GM21360 (cell line): Measurements from ENCODE around the gene STAC2.

Experiments
- ATAC-seq: cut with Tn5 transposase; IDR thresholded peaks from one replicate; pipeline ENCODE4 v1.9.1; 2021; ENCODE audit warnings: mild to moderate bottlenecking, moderate library complexity; ENCODE audit not compliant: unreplicated experiment

STAC2 gene

DNA sequence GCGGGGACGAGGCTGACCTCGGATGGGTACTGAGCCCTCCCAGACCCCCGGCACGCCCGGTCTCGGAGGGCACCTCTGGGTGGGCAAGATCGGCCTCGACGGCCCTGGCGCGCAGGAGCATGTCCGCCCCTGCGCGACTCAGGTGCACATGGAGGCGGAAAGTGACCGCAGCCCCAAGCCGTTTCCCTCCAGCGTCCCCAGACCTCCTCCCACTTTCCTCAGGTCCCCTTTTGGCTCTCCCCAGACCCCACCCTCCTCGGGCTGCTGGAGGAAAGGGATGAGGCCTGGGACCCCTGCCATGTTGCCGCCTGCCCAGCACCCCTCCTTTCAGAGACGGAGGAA, 15.7 kb downstream of the STAC2 start:
- no peak for ATAC-seq

DNA sequence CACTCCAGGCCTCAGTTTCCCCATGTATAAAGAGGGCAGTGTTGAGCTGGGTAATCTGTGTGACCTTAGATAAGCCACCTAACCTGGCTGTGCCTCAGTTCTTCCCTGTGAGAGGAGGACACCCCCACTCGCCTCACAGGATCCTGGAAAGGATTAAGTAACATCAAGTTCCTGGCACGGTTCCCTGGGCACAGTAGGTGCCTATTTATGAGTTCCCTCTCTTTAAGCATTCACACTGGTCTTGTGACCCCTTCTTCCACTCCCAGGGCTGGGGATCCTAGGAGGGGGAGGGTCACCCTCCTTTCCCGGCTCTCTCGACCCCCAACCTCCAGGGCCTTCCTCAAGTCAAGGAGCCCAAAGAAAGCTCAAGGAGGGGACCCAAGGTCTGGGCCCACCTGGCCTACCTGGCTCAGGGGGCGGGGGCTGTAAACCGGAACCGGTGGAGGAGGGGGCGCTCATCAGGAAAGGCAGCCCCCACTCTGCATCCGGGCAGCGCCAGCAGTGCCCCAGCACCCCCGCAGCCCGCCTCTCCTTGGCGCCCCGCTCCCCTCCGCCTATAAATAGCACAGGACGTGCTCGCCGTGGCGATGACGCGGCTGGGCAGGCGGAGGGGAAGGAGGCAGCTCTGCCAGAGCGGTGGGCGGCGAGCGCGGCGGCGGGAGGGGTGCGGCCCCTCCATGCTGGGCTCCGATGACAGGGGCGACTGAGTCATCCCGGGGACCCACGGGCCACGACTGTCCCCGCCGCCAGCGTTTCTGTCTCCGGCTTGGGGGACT, 16.2 kb downstream of the STAC2 start:
- peak; percentile 38 for ATAC-seq

DNA sequence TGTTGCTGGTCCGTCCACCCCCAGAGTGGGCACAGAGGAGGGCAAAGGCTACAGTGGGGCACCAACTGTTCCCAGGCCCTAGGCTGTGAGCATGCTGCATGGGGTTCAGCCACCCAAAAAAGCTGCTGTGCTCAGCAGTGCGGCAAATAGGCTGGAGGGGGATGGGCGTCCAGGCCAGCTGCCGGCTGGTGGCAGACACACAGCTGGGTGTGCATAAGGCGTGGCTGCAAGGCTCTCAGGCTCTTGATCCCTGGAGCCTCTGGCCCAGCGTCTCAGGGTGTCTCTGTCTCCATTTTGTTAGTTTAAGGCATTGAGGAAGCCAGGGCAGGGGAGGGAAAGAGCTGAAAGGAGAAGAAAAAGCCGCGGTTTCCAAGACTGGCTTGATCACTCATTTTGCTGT, 16.9 kb downstream of the STAC2 start:
- peak; percentile 45 for ATAC-seq

DNA sequence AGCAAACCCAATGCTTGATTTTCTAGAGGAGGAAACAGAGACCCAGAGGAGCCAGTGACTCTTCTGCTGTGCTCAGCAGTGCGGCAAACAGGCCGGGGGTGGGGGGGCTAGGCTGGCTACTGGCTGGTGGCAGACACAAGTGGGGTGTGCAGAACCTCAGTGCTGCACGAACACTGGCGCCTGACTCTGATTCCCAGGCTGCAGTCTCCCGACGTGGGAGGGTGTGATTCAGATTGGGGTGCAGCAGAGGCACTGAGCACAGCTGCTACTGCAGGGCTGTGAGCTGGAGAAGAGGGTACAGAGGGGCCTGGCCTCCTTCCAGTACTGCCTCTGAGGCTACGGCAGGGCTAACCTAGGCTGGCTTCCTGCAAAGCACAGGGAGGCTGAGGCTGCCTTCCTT, 17.6 kb downstream of the STAC2 start:
- ATAC-seq = no peak

GRCh38 chr17:39205112-39205526, 20.6 kb downstream of the STAC2 start:
- no peak for ATAC-seq

DNA sequence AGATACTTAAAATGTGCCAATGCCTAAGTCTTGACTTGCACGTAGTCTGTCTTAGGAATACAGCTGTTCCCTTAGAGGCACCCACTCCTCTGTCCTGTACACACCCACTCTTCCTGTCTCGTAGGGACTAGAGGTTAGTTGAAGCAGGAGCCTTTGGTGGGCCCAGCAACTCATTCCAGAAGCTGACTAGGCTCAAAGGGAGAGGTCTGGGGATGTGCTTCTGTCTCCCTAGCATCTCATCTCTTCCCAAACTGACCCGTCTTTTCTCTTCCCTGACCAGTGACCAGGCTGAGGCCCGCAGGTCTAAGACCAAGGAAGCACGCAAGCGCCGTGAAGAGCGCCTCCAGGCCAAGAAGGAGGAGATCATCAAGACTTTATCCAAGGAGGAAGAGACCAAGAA, 21.5 kb downstream of the STAC2 start:
- ATAC-seq = no peak

DNA sequence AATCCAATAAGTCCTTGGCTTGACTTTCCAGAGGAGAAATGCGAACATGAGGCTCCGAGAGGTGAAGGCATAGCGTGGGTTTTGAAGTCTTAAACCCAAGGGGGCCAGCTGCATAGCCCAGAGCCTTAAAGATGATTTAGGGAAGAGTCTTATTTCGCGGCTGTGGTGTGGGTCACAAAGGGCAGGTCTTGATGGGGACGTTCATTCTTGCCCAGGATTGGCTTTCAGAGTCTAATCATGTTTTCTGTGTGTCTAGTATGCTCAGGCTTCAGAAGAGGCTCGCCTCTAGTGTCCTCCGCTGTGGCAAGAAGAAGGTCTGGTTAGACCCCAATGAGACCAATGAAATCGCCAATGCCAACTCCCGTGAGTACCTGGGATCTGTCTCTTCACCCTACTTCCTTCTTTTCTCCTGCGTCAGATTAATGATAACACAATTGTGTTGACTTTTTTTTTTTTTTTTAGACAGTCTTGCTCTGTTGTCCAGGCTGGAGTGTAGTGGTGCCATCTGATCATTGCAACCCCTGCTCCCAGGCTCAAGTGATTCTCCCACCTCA, 24.7 kb downstream of the STAC2 start:
- no peak for ATAC-seq

DNA sequence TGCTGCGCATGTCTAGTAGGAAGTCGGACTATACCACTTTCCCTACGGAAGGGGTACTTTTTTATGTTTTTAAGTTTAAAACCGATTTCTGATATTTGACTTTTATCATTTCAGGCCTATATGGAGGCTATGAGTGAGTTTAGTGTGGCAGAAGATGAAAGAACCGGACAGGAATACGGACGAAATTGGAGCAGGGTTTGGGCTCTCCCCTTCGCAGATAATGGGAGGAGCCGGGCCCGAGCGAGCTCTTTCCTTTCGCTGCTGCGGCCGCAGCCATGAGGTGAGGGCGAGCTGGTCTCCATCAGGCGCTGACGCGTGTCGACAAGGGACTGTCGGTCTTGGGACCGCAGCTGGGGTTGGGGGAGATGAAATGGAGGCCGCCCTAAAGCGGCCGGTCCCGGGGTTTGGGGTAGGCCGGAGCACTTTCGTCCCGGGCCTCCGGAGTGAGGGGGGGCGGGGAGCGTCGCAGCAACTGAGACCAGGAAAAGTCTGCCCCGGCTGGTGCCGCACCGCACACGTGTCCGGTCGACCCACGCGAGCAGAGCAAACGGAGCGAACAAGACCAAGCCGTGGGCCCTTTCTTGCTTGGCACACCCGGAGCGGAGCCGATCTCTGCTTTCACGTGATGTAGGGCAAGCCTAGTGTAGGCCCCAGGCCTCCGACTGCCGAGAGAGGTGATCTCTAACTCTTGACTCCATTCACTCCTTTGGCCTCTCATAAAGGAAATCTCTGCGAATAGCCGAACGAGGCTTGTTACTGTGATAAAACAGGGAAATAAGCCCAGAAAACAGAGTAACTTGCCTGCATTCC, 25.5 kb downstream of the STAC2 start, which contains the start of gene RPL19:
Gene RPL19 (plus strand): TSS at position 214 of the 810 bp plus-strand sequence. CDS start 62 bp downstream, at position 276.
- ATAC-seq = peak; percentile 47

GRCh38 chr17:39199820-39200069, 26.0 kb downstream of the STAC2 start:
- peak; percentile 53 for ATAC-seq

GRCh38 chr17:39198186-39198566, 27.6 kb downstream of the STAC2 start:
- no peak for ATAC-seq

GRCh38 chr17:39197380-39198185, 28.2 kb downstream of the STAC2 start, which contains the start of gene CACNB1:
Gene CACNB1, minus strand, starts transcription at chr17:39197669. Its CDS starts 174 bp downstream, at chr17:39197495.
- ATAC-seq = no peak

- no peak for ATAC-seq
Observed at GRCh38 chr17:39196808-39197291, 28.9 kb downstream of the STAC2 start.

- ATAC-seq = no peak
Observed at GRCh38 chr17:39196241-39196807, 29.4 kb downstream of the STAC2 start.

DNA sequence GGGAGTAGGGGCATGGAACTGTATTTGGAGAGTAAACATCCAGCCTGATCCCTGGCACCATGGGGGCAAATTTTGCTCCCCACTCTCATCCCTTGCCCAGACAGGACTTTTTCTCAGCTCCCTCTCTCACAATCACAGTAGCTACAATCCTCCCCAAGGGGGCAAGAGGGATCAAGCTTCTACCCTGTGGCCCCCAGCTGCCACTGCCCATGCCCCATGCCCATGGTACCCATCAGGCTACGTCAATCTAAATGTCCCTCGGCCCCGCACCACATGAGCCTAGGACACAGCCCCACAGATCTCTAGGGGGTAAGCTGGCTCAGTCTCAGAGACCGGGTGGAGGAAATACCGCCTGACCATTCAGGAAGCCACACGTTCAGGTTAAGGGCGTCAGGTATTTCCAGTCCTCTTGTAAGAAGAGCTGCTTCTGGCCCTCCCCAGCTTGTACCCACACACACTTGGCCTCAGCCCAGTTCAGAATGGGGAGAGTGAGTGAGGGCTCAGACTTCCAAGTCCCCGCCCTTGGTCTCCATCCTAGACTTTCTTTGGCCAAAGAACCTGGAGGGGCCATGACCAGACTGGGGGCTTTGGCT, 30.1 kb downstream of the STAC2 start:
- no peak for ATAC-seq

DNA sequence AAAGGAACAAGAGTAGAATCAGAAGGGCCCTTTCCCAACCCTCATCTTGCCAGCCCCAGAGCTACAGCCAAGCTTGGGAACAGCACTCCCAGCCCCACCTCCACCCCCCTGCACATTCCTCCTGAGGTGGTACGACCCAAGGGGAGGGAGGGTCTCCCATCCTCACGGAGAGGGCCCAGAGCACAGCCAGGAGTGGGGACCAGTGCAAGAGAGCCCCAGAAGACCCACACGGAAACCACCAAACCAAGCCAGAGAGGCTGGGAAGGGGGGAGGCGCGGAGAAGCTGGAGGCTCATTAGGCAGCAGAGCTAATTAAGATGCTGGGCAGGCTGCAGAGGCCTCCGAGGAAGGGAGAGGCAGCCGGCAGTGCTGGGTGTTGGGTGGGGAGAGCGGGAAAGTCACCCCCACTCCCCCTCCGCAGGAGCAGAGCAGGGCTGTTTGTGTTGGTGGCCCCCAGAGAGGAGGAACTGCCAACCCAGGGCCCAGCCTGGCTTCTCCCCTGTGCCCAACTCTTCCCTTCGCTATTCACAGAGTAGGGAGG, 30.7 kb downstream of the STAC2 start:
- ATAC-seq = no peak

GRCh38 chr17:39194089-39194984, 31.4 kb downstream of the STAC2 start:
- no peak for ATAC-seq

- ATAC-seq = no peak
Observed at GRCh38 chr17:39193346-39193745, 32.4 kb downstream of the STAC2 start.

DNA sequence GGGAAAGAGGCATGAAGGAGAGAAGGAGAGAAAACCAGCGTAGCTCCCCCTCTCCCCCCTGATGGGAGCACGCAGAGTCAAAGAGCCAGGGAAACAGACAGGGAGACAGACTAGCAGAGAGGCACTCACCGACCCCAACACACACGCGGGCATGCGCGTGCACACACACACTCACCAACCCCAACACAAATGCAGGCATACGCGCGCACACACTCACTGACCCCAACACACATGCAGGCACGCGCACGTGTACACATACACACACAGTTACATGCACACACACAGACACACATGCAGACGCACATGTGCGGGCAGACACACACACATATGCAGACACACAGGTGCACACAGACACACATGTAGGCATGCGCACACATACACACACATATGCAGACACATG, 32.8 kb downstream of the STAC2 start:
- no peak for ATAC-seq
